Mesothelial cell of epicardium (in vitro differentiated cells): ENCODE results near the gene ATP13A2. TPM values are rescaled to one million over a fixed set of nuclear protein-coding genes. Genes with fewer than 3 reads are reported as not detected.

ENCODE experiments used
- DNase-seq, 2 experiments: peaks; one replicate each; pipeline ENCODE4 v3.0.0; 2021; ENCODE audit warnings: low spot score in 2 of 2; ENCODE audit not compliant: unreplicated experiment in 2 of 2
- H3K27ac Mint-ChIP-seq: 2 replicates; pipeline ENCODE4 v1.8.0; 2021; ENCODE audit warnings: mixed read lengths
- H3K27me3 Mint-ChIP-seq: 2 replicates; pipeline ENCODE4 v1.8.0; 2021; ENCODE audit warnings: low read depth, mixed read lengths
- H3K36me3 Mint-ChIP-seq: 2 replicates; pipeline ENCODE4 v1.8.0; 2021; ENCODE audit warnings: mixed read lengths
- H3K4me1 Mint-ChIP-seq: 2 replicates; pipeline ENCODE4 v1.8.0; 2021; ENCODE audit warnings: mixed read lengths
- H3K4me3 Mint-ChIP-seq: 2 replicates; pipeline ENCODE4 v1.8.0; 2021; ENCODE audit warnings: mild to moderate bottlenecking, moderate library complexity, mixed read lengths
- H3K9me3 Mint-ChIP-seq: 2 replicates; pipeline ENCODE4 v1.8.0; 2021; ENCODE audit warnings: mixed read lengths
- total RNA-seq: library from RNA; stranded (reverse); gene quantifications from 3 replicates; pipeline ENCODE4 v1.2.1, GENCODE V29; 2021
- TF ChIP-seq, protein P1 (sequence below): fragments of 200-600 bp; sonication (generic); IDR thresholded peaks from one replicate; pipeline ENCODE4 v1.5.0; 2021; ENCODE audit warnings: antibody characterized with exemption; ENCODE audit not compliant: unreplicated experiment

ATP13A2 gene
- total RNA-seq, 1 donor from 2014 or later: 57.8 TPM

DNA sequence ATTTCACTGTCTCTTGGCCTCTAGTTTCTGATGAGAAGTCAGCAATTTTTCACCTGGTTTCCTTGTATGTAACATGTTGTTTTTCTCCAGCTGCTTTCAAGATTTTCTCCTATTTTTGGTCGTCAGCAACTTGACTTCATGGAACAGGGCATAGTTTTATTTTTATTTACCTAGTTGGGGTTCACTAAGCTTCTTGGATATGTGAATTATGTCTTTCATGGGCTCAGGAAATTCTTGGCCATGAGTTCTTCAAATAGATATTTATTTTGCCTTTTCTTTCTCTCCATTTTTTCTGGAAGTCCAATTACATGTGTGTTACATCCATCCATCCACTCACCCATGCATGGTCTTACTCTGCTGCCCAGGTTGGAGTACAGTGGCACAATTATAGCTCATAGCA is 28.4 kb upstream of the ATP13A2 start:
- H3K4me3 Mint-ChIP-seq: no peak overlapping the region
- TF ChIP-seq, protein P1, sequence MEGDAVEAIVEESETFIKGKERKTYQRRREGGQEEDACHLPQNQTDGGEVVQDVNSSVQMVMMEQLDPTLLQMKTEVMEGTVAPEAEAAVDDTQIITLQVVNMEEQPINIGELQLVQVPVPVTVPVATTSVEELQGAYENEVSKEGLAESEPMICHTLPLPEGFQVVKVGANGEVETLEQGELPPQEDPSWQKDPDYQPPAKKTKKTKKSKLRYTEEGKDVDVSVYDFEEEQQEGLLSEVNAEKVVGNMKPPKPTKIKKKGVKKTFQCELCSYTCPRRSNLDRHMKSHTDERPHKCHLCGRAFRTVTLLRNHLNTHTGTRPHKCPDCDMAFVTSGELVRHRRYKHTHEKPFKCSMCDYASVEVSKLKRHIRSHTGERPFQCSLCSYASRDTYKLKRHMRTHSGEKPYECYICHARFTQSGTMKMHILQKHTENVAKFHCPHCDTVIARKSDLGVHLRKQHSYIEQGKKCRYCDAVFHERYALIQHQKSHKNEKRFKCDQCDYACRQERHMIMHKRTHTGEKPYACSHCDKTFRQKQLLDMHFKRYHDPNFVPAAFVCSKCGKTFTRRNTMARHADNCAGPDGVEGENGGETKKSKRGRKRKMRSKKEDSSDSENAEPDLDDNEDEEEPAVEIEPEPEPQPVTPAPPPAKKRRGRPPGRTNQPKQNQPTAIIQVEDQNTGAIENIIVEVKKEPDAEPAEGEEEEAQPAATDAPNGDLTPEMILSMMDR: no peak
- DNase-seq: no peak
- H3K4me1 Mint-ChIP-seq: peaks cover 2% of the 10 kb centered on the region
- H3K27me3 Mint-ChIP-seq: no peaks in the 10 kb centered on the region
- H3K9me3 Mint-ChIP-seq: no peaks in the 10 kb centered on the region
- H3K27ac Mint-ChIP-seq: no peak overlapping the region
- peaks cover 31% of the 10 kb centered on the region for H3K36me3 Mint-ChIP-seq

DNA sequence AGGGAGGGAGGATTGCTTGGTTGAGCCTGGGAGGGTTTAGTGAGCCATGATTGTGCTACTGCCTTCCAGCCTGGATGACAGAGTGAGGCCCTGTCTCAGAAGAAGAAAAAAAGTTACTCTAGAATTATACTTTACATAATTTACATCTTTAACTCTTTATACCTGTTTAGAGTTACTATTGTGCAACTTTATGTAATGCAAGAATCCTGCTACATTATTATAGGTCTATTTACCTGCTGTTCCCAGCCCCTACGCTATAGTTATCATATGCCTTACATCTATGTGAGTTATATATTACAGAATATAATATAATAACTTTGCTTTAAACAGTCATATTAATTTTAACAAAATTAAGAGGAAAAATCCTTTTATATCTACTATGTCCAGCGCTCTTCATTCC is 27.8 kb upstream of the ATP13A2 start:
- Mint-ChIP-seq H3K9me3 (no peaks in the 10 kb centered on the region), H3K27me3 (no peaks in the 10 kb centered on the region), H3K27ac (no peak overlapping the region), H3K36me3 (peaks cover 30% of the 10 kb centered on the region), H3K4me1 (no peaks in the 10 kb centered on the region), H3K4me3 (no peak overlapping the region)
- TF ChIP-seq, protein P1: no peak
- no peak for DNase-seq

DNA sequence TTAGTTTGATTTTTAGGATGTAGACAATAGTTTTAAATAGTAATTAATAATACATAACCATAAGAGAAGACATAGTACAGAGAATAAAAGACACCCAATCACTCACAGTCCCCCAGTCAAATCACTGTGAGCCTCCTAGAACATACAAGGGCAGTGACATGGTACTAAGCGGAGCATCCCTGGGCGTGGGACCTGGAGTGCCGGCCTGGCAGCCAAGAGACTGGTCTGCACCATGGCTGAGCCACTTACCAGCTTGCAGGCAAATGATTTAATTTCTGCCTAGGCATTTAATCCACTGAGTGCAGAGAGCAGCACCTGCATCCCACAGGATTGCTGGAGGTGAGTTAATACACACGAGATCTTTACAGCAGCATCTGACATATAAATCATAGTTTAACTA is 21.8 kb upstream of the ATP13A2 start:
- no peak for DNase-seq
- H3K27ac Mint-ChIP-seq: no peak overlapping the region
- no peak overlapping the region for H3K4me3 Mint-ChIP-seq
- peaks cover 7% of the 10 kb centered on the region for H3K36me3 Mint-ChIP-seq
- TF ChIP-seq, protein P1: no peak
- H3K9me3 Mint-ChIP-seq: no peaks in the 10 kb centered on the region
- no peaks in the 10 kb centered on the region for H3K27me3 Mint-ChIP-seq
- H3K4me1 Mint-ChIP-seq: peaks cover 3% of the 10 kb centered on the region

DNA sequence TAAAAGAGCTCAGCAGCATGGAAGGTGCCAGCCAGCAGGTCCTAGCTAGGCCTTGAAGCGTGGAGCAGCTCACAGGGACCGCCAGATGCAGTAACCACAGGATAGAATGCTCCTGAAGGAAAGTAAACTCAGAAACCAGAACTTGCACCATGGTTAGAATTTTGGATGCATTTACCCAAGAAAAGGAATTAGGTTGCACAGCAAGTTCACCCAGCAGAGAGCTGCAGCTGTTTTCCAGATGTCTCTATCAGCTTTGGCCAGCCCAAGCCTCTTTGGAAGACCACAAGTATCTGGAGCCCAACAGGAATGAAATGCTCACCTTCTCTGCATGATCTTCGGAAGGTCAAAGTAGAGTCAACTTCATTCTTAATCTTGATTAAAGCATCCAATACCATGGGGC is 21.0 kb upstream of the ATP13A2 start:
- Mint-ChIP-seq H3K27me3 (no peaks in the 10 kb centered on the region), H3K27ac (no peak overlapping the region), H3K36me3 (peaks cover 8% of the 10 kb centered on the region), H3K9me3 (no peaks in the 10 kb centered on the region), H3K4me3 (no peak overlapping the region), H3K4me1 (peaks cover 3% of the 10 kb centered on the region)
- TF ChIP-seq, protein P1: no peak
- DNase-seq: no peak

DNA sequence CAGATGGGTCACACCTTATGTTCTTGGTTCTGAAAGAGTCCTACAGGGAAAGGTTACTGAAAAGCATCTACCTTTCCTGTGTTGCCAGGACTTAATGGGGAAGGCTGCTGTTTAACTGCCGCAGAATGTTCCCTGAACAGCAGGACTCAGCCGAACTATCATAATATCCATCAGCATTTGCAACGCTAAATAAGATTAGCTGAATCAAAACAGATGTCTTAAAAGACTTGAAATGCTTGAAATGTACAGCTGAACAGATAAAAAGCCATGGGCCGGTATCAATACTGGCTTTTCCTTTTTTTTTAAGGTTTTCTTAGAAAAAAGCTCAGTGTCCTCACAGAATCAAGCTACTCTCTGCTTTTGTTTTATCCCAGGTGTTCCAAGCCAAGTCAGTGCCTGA is 19.7 kb upstream of the ATP13A2 start:
- Mint-ChIP-seq H3K27me3 (no peaks in the 10 kb centered on the region), H3K9me3 (no peaks in the 10 kb centered on the region), H3K27ac (peak overlapping the region; percentile 62), H3K36me3 (peaks cover 16% of the 10 kb centered on the region), H3K4me3 (no peak overlapping the region), H3K4me1 (peaks cover 3% of the 10 kb centered on the region)
- TF ChIP-seq, protein P1: no peak
- no peak for DNase-seq

DNA sequence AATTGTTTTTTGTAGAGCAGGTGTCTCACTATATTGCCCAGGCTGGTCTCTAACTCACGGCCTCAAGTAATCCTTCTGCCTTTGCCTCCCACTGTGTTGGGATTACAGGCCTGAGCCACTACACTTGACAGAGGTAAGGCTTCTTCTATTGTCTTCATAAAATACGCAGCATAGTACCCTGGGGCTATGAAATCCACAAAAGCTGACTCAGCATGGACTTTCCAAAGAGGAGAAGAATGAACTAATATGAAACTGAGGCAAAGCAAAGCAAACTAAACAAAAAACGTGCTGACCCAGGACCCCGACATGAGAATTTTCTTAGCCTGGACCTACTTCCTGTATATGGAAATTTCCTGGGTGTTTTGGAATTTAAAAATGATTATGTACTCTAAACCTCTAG is 18.5 kb upstream of the ATP13A2 start:
- Mint-ChIP-seq H3K36me3 (peaks cover 16% of the 10 kb centered on the region), H3K27ac (peak overlapping the region; percentile 26), H3K27me3 (no peaks in the 10 kb centered on the region), H3K4me3 (no peak overlapping the region), H3K9me3 (no peaks in the 10 kb centered on the region), H3K4me1 (peaks cover 3% of the 10 kb centered on the region)
- DNase-seq: no peak
- TF ChIP-seq, protein P1: no peak
